ENCODE measurements around the gene DCK. TPM values are rescaled to one million over a fixed set of nuclear protein-coding genes. Genes with fewer than 3 reads are reported as not detected.
"Not testable (repeated sequence)": the region's sequence is repeated elsewhere in the genome, so short reads cannot be mapped to it uniquely, and the experiment has no call there.

The DCK gene
- total and polyA plus RNA-seq, 8 donors: 17.5 to 34.7 (median 31.8) TPM

DNA sequence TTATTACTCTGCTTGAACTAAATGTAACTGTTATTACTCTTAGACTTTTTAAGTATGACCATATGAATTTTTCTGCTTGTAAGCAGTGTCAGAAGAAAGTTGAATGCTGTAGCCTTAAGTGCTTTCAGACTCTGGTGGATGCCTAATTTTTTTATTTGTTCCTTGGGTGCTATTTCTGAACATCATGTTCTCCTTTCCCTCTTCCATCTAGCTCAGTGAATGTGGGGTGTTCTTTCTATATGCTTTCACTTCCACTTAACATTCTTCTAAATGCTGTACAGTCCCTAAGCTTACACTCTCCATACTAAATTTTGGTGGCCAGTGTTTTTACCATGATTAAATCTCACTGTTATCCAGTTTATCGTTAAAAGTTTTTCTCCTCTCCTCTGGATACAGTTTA, 3.6 kb downstream of the DCK start:
- Histone ChIP-seq H3K4me1 (peaks cover 21 to 50% of the 10 kb centered on the region in 2 donors), H3K36me3 (peaks cover 0 to 17% of the 10 kb centered on the region in 2 donors), H3K9me3 (no peaks in the 10 kb centered on the region), H3K27me3 (no peaks in the 10 kb centered on the region), H3K27ac (no peak overlapping the region), H3K4me3 (no peak overlapping the region)
- no peak for DNase-seq
- ATAC-seq: no peak
- TF ChIP-seq, protein P1, sequence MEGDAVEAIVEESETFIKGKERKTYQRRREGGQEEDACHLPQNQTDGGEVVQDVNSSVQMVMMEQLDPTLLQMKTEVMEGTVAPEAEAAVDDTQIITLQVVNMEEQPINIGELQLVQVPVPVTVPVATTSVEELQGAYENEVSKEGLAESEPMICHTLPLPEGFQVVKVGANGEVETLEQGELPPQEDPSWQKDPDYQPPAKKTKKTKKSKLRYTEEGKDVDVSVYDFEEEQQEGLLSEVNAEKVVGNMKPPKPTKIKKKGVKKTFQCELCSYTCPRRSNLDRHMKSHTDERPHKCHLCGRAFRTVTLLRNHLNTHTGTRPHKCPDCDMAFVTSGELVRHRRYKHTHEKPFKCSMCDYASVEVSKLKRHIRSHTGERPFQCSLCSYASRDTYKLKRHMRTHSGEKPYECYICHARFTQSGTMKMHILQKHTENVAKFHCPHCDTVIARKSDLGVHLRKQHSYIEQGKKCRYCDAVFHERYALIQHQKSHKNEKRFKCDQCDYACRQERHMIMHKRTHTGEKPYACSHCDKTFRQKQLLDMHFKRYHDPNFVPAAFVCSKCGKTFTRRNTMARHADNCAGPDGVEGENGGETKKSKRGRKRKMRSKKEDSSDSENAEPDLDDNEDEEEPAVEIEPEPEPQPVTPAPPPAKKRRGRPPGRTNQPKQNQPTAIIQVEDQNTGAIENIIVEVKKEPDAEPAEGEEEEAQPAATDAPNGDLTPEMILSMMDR (IDR thresholded peaks at IDR 0.05): no peak
- intact Hi-C loops (cut with DNase I): no loop called here

DNA sequence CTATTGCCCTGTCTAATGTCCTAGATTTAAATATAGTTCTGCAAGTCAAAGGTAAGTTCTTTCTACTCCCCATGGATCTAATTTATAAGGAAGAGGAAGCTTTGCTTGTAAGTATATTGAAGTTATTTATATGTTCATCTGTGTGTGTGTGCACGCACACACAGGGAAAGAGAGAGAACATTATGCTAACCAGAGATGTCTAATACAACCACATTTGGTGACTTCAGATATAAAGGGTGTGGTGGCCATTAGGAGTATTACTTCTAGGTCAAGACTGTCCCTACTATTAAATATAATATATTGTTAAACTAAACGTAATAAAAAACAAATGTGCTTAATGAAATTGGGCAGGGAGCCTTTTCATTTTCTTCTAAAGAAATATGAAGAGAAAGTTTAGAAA, 4.1 kb downstream of the DCK start:
- Histone ChIP-seq H3K36me3 (peaks cover 0 to 17% of the 10 kb centered on the region in 2 donors), H3K4me3 (no peak overlapping the region), H3K9me3 (no peaks in the 10 kb centered on the region), H3K4me1 (peaks cover 19 to 48% of the 10 kb centered on the region in 2 donors), H3K27ac (no peak overlapping the region), H3K27me3 (no peaks in the 10 kb centered on the region)
- no peak for DNase-seq
- no peak for ATAC-seq
- TF ChIP-seq, protein P1 (IDR thresholded peaks at IDR 0.05): no peak
- intact Hi-C loops (cut with DNase I): no loop called here

DNA sequence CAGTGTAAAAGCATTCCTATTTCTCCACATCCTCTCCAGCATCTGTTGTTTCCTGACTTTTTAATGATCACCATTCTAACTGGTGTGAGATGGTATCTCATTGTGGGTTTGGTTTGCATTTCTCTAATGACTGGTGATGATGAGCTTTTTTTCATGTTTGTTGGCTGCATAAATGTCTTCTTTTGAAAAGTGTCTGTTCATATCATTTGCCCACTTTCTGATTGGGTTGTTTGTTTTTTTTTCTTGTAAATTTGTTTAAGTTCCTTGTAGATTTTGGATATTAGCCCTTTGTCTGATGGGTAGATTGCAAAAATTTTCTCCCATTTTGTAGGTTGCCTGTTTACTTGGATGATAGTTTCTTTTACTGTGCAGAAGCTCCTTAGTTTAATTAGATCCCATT, 6.2 kb downstream of the DCK start:
- H3K27ac ChIP-seq; DNase-seq; ATAC-seq; H3K4me3 ChIP-seq; H3K27me3 ChIP-seq; intact Hi-C loops (cut with DNase I); H3K9me3 ChIP-seq: not testable (repeated sequence)
- peaks cover 0 to 17% of the 10 kb centered on the region in 2 donors for H3K36me3 ChIP-seq
- H3K4me1 ChIP-seq: peaks cover 16 to 36% of the 10 kb centered on the region in 2 donors

DNA sequence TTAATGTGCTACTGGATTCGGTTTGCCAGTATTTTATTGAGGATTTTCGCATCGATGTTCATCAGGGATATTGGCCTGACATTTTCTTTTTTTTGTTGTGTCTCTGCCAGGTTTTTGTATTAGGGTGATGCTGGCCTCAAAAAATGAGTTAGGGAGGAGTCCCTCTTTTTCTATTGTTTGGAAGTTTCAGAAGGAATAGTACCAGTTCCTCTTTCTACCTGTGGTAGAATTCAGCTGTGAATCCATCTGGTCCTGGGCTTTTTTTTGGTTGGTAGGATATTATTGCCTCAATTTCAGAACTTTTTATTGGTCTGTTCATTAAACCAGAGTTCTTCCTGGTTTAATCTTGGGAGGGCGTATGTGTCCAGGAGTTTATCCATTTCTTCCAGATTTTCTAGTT, 7.9 kb downstream of the DCK start:
- H3K27ac ChIP-seq; H3K4me3 ChIP-seq; intact Hi-C loops (cut with DNase I); H3K27me3 ChIP-seq; DNase-seq; ATAC-seq; H3K9me3 ChIP-seq: not testable (repeated sequence)
- Histone ChIP-seq H3K36me3 (peaks cover 0 to 17% of the 10 kb centered on the region in 2 donors), H3K4me1 (peaks cover 15 to 23% of the 10 kb centered on the region in 2 donors)

DNA sequence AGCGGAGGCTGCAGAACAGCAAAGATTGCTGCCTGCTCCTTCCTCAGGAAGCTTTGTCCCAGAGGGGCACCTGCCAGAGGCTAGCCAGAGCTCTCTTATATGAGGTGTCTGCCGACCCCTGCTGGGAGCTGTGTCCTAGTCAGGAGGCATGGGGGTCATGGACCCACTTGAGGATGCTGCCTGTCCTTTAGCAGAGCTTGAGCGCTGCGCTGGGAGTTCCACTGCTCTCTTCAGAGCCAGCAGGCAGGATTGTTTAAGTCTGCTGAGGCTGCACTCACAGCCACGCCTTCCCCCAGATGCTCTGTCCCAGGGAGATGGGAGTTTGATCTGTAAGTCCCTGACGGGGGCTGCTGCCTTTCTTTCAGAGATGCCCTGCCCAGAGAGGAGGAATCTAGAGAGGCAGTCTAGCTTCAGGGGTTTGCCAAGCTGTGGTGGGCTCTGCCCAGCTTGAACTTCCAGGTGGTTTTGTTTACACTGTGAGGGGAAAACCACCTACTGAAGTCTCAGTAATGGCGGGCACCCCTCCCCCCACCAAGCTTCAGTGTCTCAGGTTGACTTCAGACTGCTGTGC, 10.9 kb downstream of the DCK start:
- H3K4me1 ChIP-seq: peaks cover 0 to 6% of the 10 kb centered on the region in 2 donors
- intact Hi-C loops (cut with DNase I): no loop called here
- H3K4me3 ChIP-seq: no peak overlapping the region
- H3K9me3 ChIP-seq: no peaks in the 10 kb centered on the region
- no peaks in the 10 kb centered on the region for H3K27me3 ChIP-seq
- no peak overlapping the region for H3K27ac ChIP-seq
- peaks cover 0 to 6% of the 10 kb centered on the region in 2 donors for H3K36me3 ChIP-seq
- DNase-seq (no peak), ATAC-seq (no peak)
- TF ChIP-seq, protein P1 (IDR thresholded peaks at IDR 0.05): no peak

DNA sequence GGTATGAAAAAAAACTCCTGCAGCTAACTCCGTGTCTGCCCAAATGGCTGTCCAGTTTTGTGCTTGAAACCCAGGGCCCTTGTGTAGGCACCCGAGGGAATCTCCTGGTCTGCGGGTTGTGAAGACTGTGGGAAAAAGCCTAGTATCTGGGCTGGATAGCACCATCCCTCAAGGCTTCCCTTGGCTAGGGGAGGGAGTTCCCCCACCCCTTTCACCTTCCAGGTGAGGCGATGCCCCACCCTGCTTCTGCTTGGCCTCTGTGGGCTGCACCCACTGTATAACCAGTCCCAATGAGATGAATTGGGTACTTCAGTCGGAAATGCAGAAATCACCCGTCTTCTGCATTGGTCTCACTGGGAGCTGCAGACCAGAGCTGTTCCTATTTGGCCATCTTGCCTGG, 11.6 kb downstream of the DCK start:
- H3K4me1 ChIP-seq: peaks cover 0 to 10% of the 10 kb centered on the region in 2 donors
- H3K4me3 ChIP-seq; DNase-seq; H3K36me3 ChIP-seq; H3K27me3 ChIP-seq; H3K9me3 ChIP-seq; intact Hi-C loops (cut with DNase I); ATAC-seq; H3K27ac ChIP-seq: not testable (repeated sequence)

All from left lung (tissue), 10 donors.